Ishikawa (cell line): ENCODE measurements around the gene TMIGD3.

Experiments
- CEBPB ChIP-seq: IDR thresholded peaks from 2 replicates; pipeline ENCODE4 v1.6.1; 2012
- CREB1 ChIP-seq: IDR thresholded peaks from 2 replicates; pipeline ENCODE4 v1.6.1; 2012; ENCODE audit warnings: low read depth
- EGR1 ChIP-seq: IDR thresholded peaks from 2 replicates; pipeline ENCODE4 v1.6.1; 2012
- EP300 ChIP-seq: IDR thresholded peaks from 2 replicates; pipeline ENCODE4 v1.6.1; 2012; ENCODE audit warnings: borderline replicate concordance
- FOXM1 ChIP-seq: IDR thresholded peaks from 2 replicates; pipeline ENCODE4 v1.6.1; 2012; ENCODE audit warnings: low read depth, borderline replicate concordance
- MAX ChIP-seq: IDR thresholded peaks from 2 replicates; pipeline ENCODE4 v1.6.1; 2012
- NFIC ChIP-seq: IDR thresholded peaks from 2 replicates; pipeline ENCODE4 v1.6.1; 2012
- RAD21 ChIP-seq: IDR thresholded peaks from 2 replicates; pipeline ENCODE4 v1.6.1; 2012; ENCODE audit warnings: low read depth
- REST ChIP-seq: IDR thresholded peaks from 2 replicates; pipeline ENCODE4 v1.6.1; 2012; ENCODE audit warnings: low read depth, mild to moderate bottlenecking
- TAF1 ChIP-seq: IDR thresholded peaks from 2 replicates; pipeline ENCODE4 v1.6.1; 2012; ENCODE audit warnings: low read depth, mild to moderate bottlenecking
- TCF12 ChIP-seq: IDR thresholded peaks from 2 replicates; pipeline ENCODE4 v1.6.1; 2012; ENCODE audit warnings: low read depth
- TEAD4 ChIP-seq: IDR thresholded peaks from 2 replicates; pipeline ENCODE4 v1.6.1; 2012
- USF1 ChIP-seq: IDR thresholded peaks from 2 replicates; pipeline ENCODE4 v1.6.1; 2012
- YY1 ChIP-seq: IDR thresholded peaks from 2 replicates; pipeline ENCODE4 v1.6.1; 2012; ENCODE audit warnings: low read depth
- ZBTB7A ChIP-seq: IDR thresholded peaks from 2 replicates; pipeline ENCODE4 v1.6.1; 2012; ENCODE audit warnings: low read depth

TMIGD3 gene

GRCh38 chr1:111466480-111466879 is 37.0 kb downstream of the TMIGD3 start:
- TF ChIP-seq EP300 (no peak), TCF12 (no peak)

- TF ChIP-seq CEBPB: no peak
- no peak for TF ChIP-seq REST
- TF ChIP-seq USF1: no peak
- TF ChIP-seq FOXM1: no peak
- TF ChIP-seq ZBTB7A: no peak
- TF ChIP-seq EGR1: no peak
- TF ChIP-seq TAF1: no peak
- TF ChIP-seq MAX: no peak
These were observed 37.7 kb downstream of the TMIGD3 start for GRCh38 chr1:111465754-111466153.

- TF ChIP-seq TCF12: no peak
- TF ChIP-seq TAF1: no peak
- no peak for TF ChIP-seq ZBTB7A
- TF ChIP-seq CREB1: no peak
- TF ChIP-seq EP300: no peak
- no peak for TF ChIP-seq TEAD4
- no peak for TF ChIP-seq EGR1
- TF ChIP-seq YY1: no peak
- TF ChIP-seq CEBPB: no peak
- TF ChIP-seq MAX: no peak
- no peak for TF ChIP-seq RAD21
- TF ChIP-seq USF1: no peak
These were observed 40.3 kb downstream of the TMIGD3 start for GRCh38 chr1:111463029-111463683.

- TF ChIP-seq NFIC (no peak), CEBPB (0 out of 2 replicates have a peak, but pooled peaks have one; percentile 13)
These were observed 40.9 kb downstream of the TMIGD3 start for GRCh38 chr1:111462370-111463028.

- TF ChIP-seq ZBTB7A (no peak), EGR1 (no peak), NFIC (no peak), CEBPB (no peak), FOXM1 (no peak), EP300 (no peak), MAX (no peak), YY1 (no peak)
These were observed 41.7 kb downstream of the TMIGD3 start for GRCh38 chr1:111461765-111462164.

GRCh38 chr1:111455642-111456031 is 47.8 kb downstream of the TMIGD3 start:
- no peak for TF ChIP-seq EP300

GRCh38 chr1:111454859-111455641 is 48.4 kb downstream of the TMIGD3 start:
- no peak for TF ChIP-seq EGR1
- TF ChIP-seq TEAD4: no peak
- no peak for TF ChIP-seq CREB1
- TF ChIP-seq CEBPB: no peak
- no peak for TF ChIP-seq TAF1
- TF ChIP-seq FOXM1: no peak

- TF ChIP-seq EGR1: no peak
- no peak for TF ChIP-seq RAD21
- no peak for TF ChIP-seq ZBTB7A
- TF ChIP-seq TCF12: no peak
- TF ChIP-seq TEAD4: no peak
- no peak for TF ChIP-seq CREB1
- no peak for TF ChIP-seq TAF1
- no peak for TF ChIP-seq CEBPB
These were observed 49.7 kb downstream of the TMIGD3 start for GRCh38 chr1:111453706-111454105.
